IMR-90 (cell line): ENCODE measurements around the gene PALLD. TPM values are rescaled to one million over a fixed set of nuclear protein-coding genes. Genes with fewer than 3 reads are reported as not detected.
A peak's percentile ranks its signal among the peaks of the same experiment; 100 is the strongest.

Experiments
- ATAC-seq: fragments of 200-7000 bp; cut with Tn5 transposase; 2 replicates; pipeline ENCODE4 v1.9.1; 2020; ENCODE audit warnings: low read depth, mild to moderate bottlenecking, moderate library complexity
- BruUV-seq: library from RNA; stranded (reverse); fragments of 400-500 nt; replicated peaks from 2 replicates; lab custom pipeline; 2021; lab: Mats Ljungman, UMichigan
- CTCF ChIA-PET: fragments of 300-600 bp; formaldehyde crosslinking; extraction: SDS; loops from one replicate; lab custom pipeline; 2021; ENCODE audit warnings: antibody characterized with exemption; lab: Yijun Ruan, JAX
- POLR2A ChIA-PET: fragments of 300-600 bp; sonication (Branson Sonifier 250); formaldehyde crosslinking; loops from one replicate; lab custom pipeline; 2022; ENCODE audit warnings: antibody characterized with exemption; ENCODE audit not compliant: unreplicated experiment; lab: Charles Lee
- DNase-seq: peaks from one replicate; pipeline ENCODE4 v3.0.0; 2013
- H2AFZ ChIP-seq: replicated peaks from 2 replicates; pipeline ENCODE3; 2013; ENCODE audit warnings: low read length, mild to moderate bottlenecking; ENCODE audit not compliant: poor library complexity
- H2AK5ac ChIP-seq: 2 replicates; pipeline ENCODE4 v1.6.1; 2013; ENCODE audit warnings: low read depth, low read length, inconsistent platforms
- H2AK9ac ChIP-seq: replicated peaks from 2 replicates; pipeline ENCODE3; 2013; ENCODE audit warnings: mild to moderate bottlenecking, low read depth, low read length, moderate library complexity; ENCODE audit not compliant: poor library complexity
- H2BK120ac ChIP-seq: 2 replicates; pipeline ENCODE4 v1.6.1; 2013; ENCODE audit warnings: low read depth, low read length, inconsistent platforms
- H2BK15ac ChIP-seq: 3 replicates; pipeline ENCODE4 v1.6.1; 2013; ENCODE audit warnings: low read depth, low read length, inconsistent platforms
- H2BK20ac ChIP-seq: 2 replicates; pipeline ENCODE4 v1.6.1; 2013; ENCODE audit warnings: low read depth, mild to moderate bottlenecking, inconsistent platforms, low read length, moderate library complexity
- H2BK5ac ChIP-seq: 2 replicates; pipeline ENCODE4 v1.6.1; 2013; ENCODE audit warnings: mild to moderate bottlenecking, low read depth, low read length, inconsistent platforms; ENCODE audit not compliant: poor library complexity, severe bottlenecking
- H3K14ac ChIP-seq: replicated peaks from 2 replicates; pipeline ENCODE4 v1.6.1; 2013; ENCODE audit warnings: low read depth, low read length, inconsistent platforms
- H3K18ac ChIP-seq: 2 replicates; pipeline ENCODE4 v1.6.1; 2013; ENCODE audit warnings: low read depth, low read length, control low read depth
- H3K23ac ChIP-seq: 2 replicates; pipeline ENCODE4 v1.6.1; 2013; ENCODE audit warnings: low read depth, low read length, inconsistent platforms
- H3K27ac ChIP-seq: 2 replicates; pipeline ENCODE4 v1.5.1; 2013; ENCODE audit warnings: mild to moderate bottlenecking, control low read depth, low read length; ENCODE audit not compliant: insufficient read depth
- H3K27me3 ChIP-seq: 2 replicates; pipeline ENCODE4 v1.6.1; 2013; ENCODE audit warnings: low read length; ENCODE audit not compliant: control insufficient read depth, insufficient read depth
- H3K36me3 ChIP-seq: 2 replicates; pipeline ENCODE4 v1.6.1; 2013; ENCODE audit warnings: low read length, mixed read lengths; ENCODE audit not compliant: control insufficient read depth, insufficient read depth
- H3K4ac ChIP-seq: 2 replicates; pipeline ENCODE4 v1.6.1; 2013; ENCODE audit warnings: low read depth, low read length, inconsistent platforms
- H3K4me1 ChIP-seq: 2 replicates; pipeline ENCODE4 v1.6.1; 2013; ENCODE audit warnings: low read length, mixed read lengths; ENCODE audit not compliant: control insufficient read depth, insufficient read depth
- H3K4me2 ChIP-seq: 2 replicates; pipeline ENCODE4 v1.6.1; 2013; ENCODE audit warnings: low read depth, mild to moderate bottlenecking, control low read depth, low read length, moderate library complexity
- H3K4me3 ChIP-seq: 2 replicates; pipeline ENCODE4 v1.5.1; 2013; ENCODE audit warnings: low read depth, mild to moderate bottlenecking, control low read depth, low read length, moderate library complexity; ENCODE audit not compliant: insufficient read depth
- H3K56ac ChIP-seq: 2 replicates; pipeline ENCODE4 v1.6.1; 2013; ENCODE audit warnings: low read length, inconsistent platforms; ENCODE audit not compliant: insufficient read depth; ENCODE audit errors: extremely low read depth
- H3K79me1 ChIP-seq, 2 experiments: 2 replicates each; pipeline ENCODE4 v1.6.1; 2013; ENCODE audit warnings: low read length in 2 of 2, inconsistent platforms in 1 of 2, low read depth in 1 of 2
- H3K9ac ChIP-seq: 2 replicates; pipeline ENCODE4 v1.6.1; 2013; ENCODE audit warnings: low read depth, low read length, control low read depth
- H3K9me1 ChIP-seq: 2 replicates; pipeline ENCODE4 v1.6.1; 2013; ENCODE audit warnings: low read length, inconsistent platforms; ENCODE audit not compliant: insufficient read depth
- H3K9me3 ChIP-seq: 2 replicates; pipeline ENCODE4 v1.6.1; 2013; ENCODE audit warnings: low read length; ENCODE audit not compliant: control insufficient read depth, insufficient read depth
- H4K20me1 ChIP-seq: 2 replicates; pipeline ENCODE4 v1.6.1; 2013; ENCODE audit warnings: low read length, inconsistent platforms; ENCODE audit not compliant: insufficient read depth
- H4K5ac ChIP-seq: 2 replicates; pipeline ENCODE4 v1.6.1; 2013; ENCODE audit warnings: mild to moderate bottlenecking, low read depth, low read length, control low read depth
- H4K8ac ChIP-seq, 2 experiments: 2 replicates each; pipeline ENCODE4 v1.6.1; 2013; ENCODE audit warnings: low read depth in 2 of 2, low read length in 2 of 2, control low read depth in 1 of 2, inconsistent platforms in 1 of 2
- H4K91ac ChIP-seq: 2 replicates; pipeline ENCODE4 v1.6.1; 2013; ENCODE audit warnings: low read depth, low read length, inconsistent platforms; ENCODE audit not compliant: insufficient read depth
- CEBPB ChIP-seq: IDR thresholded peaks from 2 replicates; pipeline ENCODE4 v1.6.1; 2012; ENCODE audit warnings: low read depth, low read length, improper control_type of control experiment
- NFE2L2 ChIP-seq: fragments of 150-350 bp; IDR thresholded peaks from 2 replicates; pipeline ENCODE4 v1.6.1; 2016; ENCODE audit warnings: low read depth, mild to moderate bottlenecking, low read length
- WGBS, 2 experiments: methylation state at CpG; one replicate each; pipeline versions ENCODE4 v1.1.5 to v1.1.7; 2013; ENCODE audit warnings: missing lambda C conversion rate in 2 of 2; ENCODE audit not compliant: insufficient read length in 1 of 2; ENCODE audit errors: extremely low coverage in 2 of 2; 5-methylcytosine and 5-hydroxymethylcytosine counted together
- dilution Hi-C: fragments of 300-500 bp; cut with HindIII; formaldehyde crosslinking; loops from one replicate; pipeline ENCODE4 v1.14.3; 2018; ENCODE audit warnings: low sequenced_read_pairs; ENCODE audit not compliant: unreplicated experiment
- in situ Hi-C: fragments of 300-500 bp; cut with MboI; formaldehyde crosslinking; loops from 3 replicates; pipeline ENCODE4 v1.14.3; 2019; ENCODE audit warnings: low sequenced_read_pairs, inconsistent platforms, mixed read lengths
- intact Hi-C: fragments of 100-400 bp; cut with micrococcal nuclease; formaldehyde crosslinking; loops from 2 replicates; pipeline ENCODE4 v1.10.0; 2022
- polyA plus RNA-seq, 3 experiments: library from polyadenylated mRNA; depleted of rRNA; stranded (reverse); fragments of >200 nt; gene quantifications; 2 replicates each; pipeline ENCODE4 v1.2.3, GENCODE V29; 2012; ENCODE audit warnings: low replicate concordance in 1 of 3
- total RNA-seq: library from RNA; depleted of rRNA; stranded (reverse); fragments of >200 nt; gene quantifications from 2 replicates; pipeline ENCODE4 v1.2.3, GENCODE V29; 2012

PALLD gene
- total and polyA plus RNA-seq, 2 of the 4 experiments (the other 2 are of a cell fraction): 91.0 to 91.9 TPM

- Histone ChIP-seq H2AK9ac (no peak overlapping the region), H2BK15ac (no peak overlapping the region), H3K27me3 (no peaks in the 10 kb centered on the region), H2AK5ac (no peak overlapping the region), H4K5ac (no peak overlapping the region; the same call in 1 of the 2 replicates), H3K9me3 (no peaks in the 10 kb centered on the region), H4K91ac (no peak overlapping the region), H3K4me1 (peaks cover 31% of the 10 kb centered on the region), H2AFZ (no peak overlapping the region), H3K18ac (peak overlapping the region; percentile 9; the same call in 1 of the 2 replicates), H3K4me2 (peak overlapping the region; percentile 7; the same call in 1 of the 2 replicates), H3K56ac (no peak overlapping the region), H3K36me3 (peaks cover 24% of the 10 kb centered on the region), H3K79me1 (peaks cover 11 to 82% of the 10 kb centered on the region in 2 experiments; a peak in 3 of 4 replicates), H3K9ac (no peak overlapping the region), H2BK5ac (no peak overlapping the region), H3K27ac (no peak overlapping the region), H3K4ac (no peak overlapping the region), H3K23ac (no peak overlapping the region), H3K4me3 (no peak overlapping the region), H3K14ac (no peak overlapping the region), H4K20me1 (peaks cover 99% of the 10 kb centered on the region), H2BK120ac (no peak overlapping the region), H4K8ac (no peak overlapping the region), H3K9me1 (peaks cover 45% of the 10 kb centered on the region), H2BK20ac (no peak overlapping the region)
- intact Hi-C loops: loop anchor here (2.0 to 10.0 kb wide), 2 partner anchors 41 to 653 kb away; no protein-coding TSS in a partner anchor
- no TSS peak for BruUV-seq
- no CpG with 5 or more reads among the region's 4 CpGs for WGBS, 2 experiments
- DNase-seq: no peak
- in situ Hi-C loops: no loop called here
- no peak for ATAC-seq
- ChIA-PET POLR2A (no interaction called here), CTCF (no interaction called here)
- dilution Hi-C loops: no loop called here
- TF ChIP-seq CEBPB: peak; percentile 67
- no peak for TF ChIP-seq NFE2L2
Observed at GRCh38 chr4:168837922-168838321, 341.1 kb downstream of the PALLD start.
